OCI-LY3 (cell line): Measurements from ENCODE around the gene KRTAP22-1.

ENCODE experiments used
- H2AFZ ChIP-seq: fragments of 200-600, 300-600 bp; shearing (Covaris generic); 2 replicates; pipeline ENCODE4 v1.6.0; 2014; ENCODE audit warnings: antibody characterized with exemption, low read depth, low read length
- H3K27ac ChIP-seq: fragments of 200-600, 300-600 bp; sonication (generic); 2 replicates; pipeline ENCODE4 v1.5.1; 2014; ENCODE audit warnings: mild to moderate bottlenecking, low read length, moderate library complexity, mixed read lengths
- H3K27me3 ChIP-seq: fragments of 200-600, 300-600 bp; sonication (generic); 2 replicates; pipeline ENCODE4 v1.6.1; 2014; ENCODE audit warnings: low read depth, low read length, mixed read lengths
- H3K36me3 ChIP-seq: fragments of 200-600, 300-600 bp; sonication (generic); replicated peaks from 2 replicates; pipeline ENCODE3; 2014; ENCODE audit warnings: low read depth, low read length, mixed read lengths
- H3K4me1 ChIP-seq: fragments of 300-600, 200-600 bp; sonication (generic); 2 replicates; pipeline ENCODE4 v1.6.1; 2014; ENCODE audit warnings: low read length, mixed read lengths
- H3K4me2 ChIP-seq: fragments of 200-600, 300-600 bp; sonication (generic); 2 replicates; pipeline ENCODE4 v1.6.1; 2014; ENCODE audit warnings: low read length, mixed read lengths
- H3K4me3 ChIP-seq: fragments of 300-600, 200-600 bp; sonication (generic); 2 replicates; pipeline ENCODE4 v1.5.1; 2014; ENCODE audit warnings: antibody characterized with exemption, mild to moderate bottlenecking, low read length, moderate library complexity
- H3K79me2 ChIP-seq: fragments of 300-600, 200-600 bp; shearing (Covaris generic); 2 replicates; pipeline ENCODE4 v1.6.1; 2014; ENCODE audit warnings: mild to moderate bottlenecking, low read length, mixed read lengths
- H3K9ac ChIP-seq: fragments of 300-600, 200-600 bp; shearing (Covaris generic); 2 replicates; pipeline ENCODE4 v1.6.0; 2014; ENCODE audit warnings: mild to moderate bottlenecking, low read length, moderate library complexity
- H3K9me3 ChIP-seq: fragments of 200-600, 300-600 bp; shearing (Covaris generic); 2 replicates; pipeline ENCODE4 v1.6.1; 2014; ENCODE audit warnings: low read length, mixed read lengths; ENCODE audit not compliant: insufficient read depth
- H4K20me1 ChIP-seq: fragments of 200-600, 300-600 bp; sonication (generic); 2 replicates; pipeline ENCODE4 v1.6.1; 2016; ENCODE audit warnings: low read length, mixed read lengths; ENCODE audit not compliant: insufficient read depth
- CTCF ChIP-seq: fragments of 200-600, 300-600 bp; sonication (generic); IDR thresholded peaks from 2 replicates; pipeline ENCODE4 v1.5.1; 2014; ENCODE audit warnings: antibody characterized with exemption, low read length, low read depth
- EZH2phosphoT487 ChIP-seq: fragments of 200-600 bp; shearing (Covaris generic); IDR thresholded peaks from 2 replicates; pipeline ENCODE4 v1.6.1; 2018; ENCODE audit warnings: antibody characterized with exemption, mixed run types, low read depth

The KRTAP22-1 gene

GRCh38 chr21:30612132-30612531, 11.2 kb downstream of the KRTAP22-1 start:
- Histone ChIP-seq H3K4me2 (peak overlapping the region; percentile 29; the same call in 1 of the 2 replicates), H3K4me1 (peaks cover 55% of the 10 kb centered on the region), H3K79me2 (no peaks in the 10 kb centered on the region), H3K9ac (no peak overlapping the region), H2AFZ (peak overlapping the region; percentile 68; the same call in 1 of the 2 replicates), H3K27ac (peak overlapping the region; percentile 79), H4K20me1 (no peaks in the 10 kb centered on the region), H3K9me3 (peaks cover 22% of the 10 kb centered on the region), H3K36me3 (peaks cover 34% of the 10 kb centered on the region), H3K27me3 (no peaks in the 10 kb centered on the region), H3K4me3 (no peak overlapping the region)
- TF ChIP-seq EZH2phosphoT487 (no peak), CTCF (no peak)

GRCh38 chr21:30613836-30614235, 12.9 kb downstream of the KRTAP22-1 start, which contains the start of gene KRTAP6-1:
TSS of gene KRTAP6-1 (minus strand) at chr21:30613930. CDS start at chr21:30613904, 26 bp downstream.
- peak within 1 kb of the TSS; percentile 31 for H3K4me2 ChIP-seq
- peak within 1 kb of the TSS; percentile 52; the same call in 1 of the 2 replicates for H3K9ac ChIP-seq
- H3K27me3 ChIP-seq: no peaks in the 10 kb centered on the region
- H3K4me1 ChIP-seq: peaks cover 57% of the 10 kb centered on the region
- H4K20me1 ChIP-seq: no peaks in the 10 kb centered on the region
- no peak within 1 kb of the TSS for H3K4me3 ChIP-seq
- H3K9me3 ChIP-seq: peaks cover 22% of the 10 kb centered on the region
- peak within 1 kb of the TSS; percentile 96 for H3K27ac ChIP-seq
- H3K79me2 ChIP-seq: no peaks in the 10 kb centered on the region
- peaks cover 40% of the 10 kb centered on the region for H3K36me3 ChIP-seq
- H2AFZ ChIP-seq: peak within 1 kb of the TSS; percentile 7; the same call in 1 of the 2 replicates
- TF ChIP-seq EZH2phosphoT487 (no peak), CTCF (no peak)

GRCh38 chr21:30615199-30615598, 14.3 kb downstream of the KRTAP22-1 start:
- Histone ChIP-seq H3K79me2 (no peaks in the 10 kb centered on the region), H3K27ac (peak overlapping the region; percentile 96), H3K4me2 (peak overlapping the region; percentile 52), H3K36me3 (peaks cover 50% of the 10 kb centered on the region), H4K20me1 (no peaks in the 10 kb centered on the region), H3K4me3 (peak overlapping the region; percentile 33; the same call in 1 of the 2 replicates), H3K4me1 (peaks cover 65% of the 10 kb centered on the region), H3K9ac (peak overlapping the region; percentile 71), H3K9me3 (peaks cover 26% of the 10 kb centered on the region), H2AFZ (no peak overlapping the region), H3K27me3 (no peaks in the 10 kb centered on the region)
- TF ChIP-seq CTCF: no peak
- TF ChIP-seq EZH2phosphoT487: no peak

- peak within 1 kb of the TSS; percentile 71 for H3K9ac ChIP-seq
- H3K9me3 ChIP-seq: peaks cover 24% of the 10 kb centered on the region
- peak within 1 kb of the TSS; percentile 96 for H3K27ac ChIP-seq
- peaks cover 71% of the 10 kb centered on the region for H3K4me1 ChIP-seq
- H2AFZ ChIP-seq: no peak within 1 kb of the TSS
- TF ChIP-seq EZH2phosphoT487 (no peak), CTCF (no peak)
- no peaks in the 10 kb centered on the region for H3K27me3 ChIP-seq
- H3K4me2 ChIP-seq: peak within 1 kb of the TSS; percentile 52
- H3K36me3 ChIP-seq: peaks cover 54% of the 10 kb centered on the region
- H3K4me3 ChIP-seq: peak within 1 kb of the TSS; percentile 33; the same call in 1 of the 2 replicates
- H3K79me2 ChIP-seq: no peaks in the 10 kb centered on the region
- no peaks in the 10 kb centered on the region for H4K20me1 ChIP-seq
Observed at GRCh38 chr21:30616125-30616524, 15.2 kb downstream of the KRTAP22-1 start, which contains the start of gene KRTAP20-1. TSS of gene KRTAP20-1 (plus strand) at chr21:30616425. CDS start at chr21:30616455, 30 bp downstream.
